Measurements from ENCODE around the gene ENTPD5.

ENTPD5 gene

DNA sequence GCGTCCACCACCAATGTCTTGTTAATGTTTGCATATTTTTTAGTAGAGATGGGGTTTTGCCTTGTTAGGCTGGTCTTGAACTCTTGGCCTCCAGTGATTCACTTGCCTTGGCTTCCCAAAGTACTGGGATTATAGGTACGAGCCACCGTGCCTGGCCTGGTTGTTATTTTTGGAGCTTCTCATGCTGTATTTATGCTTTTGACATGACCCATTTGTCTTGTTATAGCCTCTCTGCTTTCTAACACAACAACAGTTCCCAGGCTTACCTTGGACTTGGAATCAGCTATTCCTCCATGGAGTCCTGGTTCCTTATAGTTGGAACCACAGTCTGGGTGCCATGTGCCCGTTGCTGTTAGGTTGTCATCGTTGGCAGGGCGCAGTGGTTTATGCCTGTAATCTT lies 102.8 kb downstream of the ENTPD5 start:
- no peak overlapping the region for H3K4me3 ChIP-seq (ENCODE audit: low read length)
- DNase-seq (ENCODE audit: low read depth) = no peak
- TF ChIP-seq, protein P1, sequence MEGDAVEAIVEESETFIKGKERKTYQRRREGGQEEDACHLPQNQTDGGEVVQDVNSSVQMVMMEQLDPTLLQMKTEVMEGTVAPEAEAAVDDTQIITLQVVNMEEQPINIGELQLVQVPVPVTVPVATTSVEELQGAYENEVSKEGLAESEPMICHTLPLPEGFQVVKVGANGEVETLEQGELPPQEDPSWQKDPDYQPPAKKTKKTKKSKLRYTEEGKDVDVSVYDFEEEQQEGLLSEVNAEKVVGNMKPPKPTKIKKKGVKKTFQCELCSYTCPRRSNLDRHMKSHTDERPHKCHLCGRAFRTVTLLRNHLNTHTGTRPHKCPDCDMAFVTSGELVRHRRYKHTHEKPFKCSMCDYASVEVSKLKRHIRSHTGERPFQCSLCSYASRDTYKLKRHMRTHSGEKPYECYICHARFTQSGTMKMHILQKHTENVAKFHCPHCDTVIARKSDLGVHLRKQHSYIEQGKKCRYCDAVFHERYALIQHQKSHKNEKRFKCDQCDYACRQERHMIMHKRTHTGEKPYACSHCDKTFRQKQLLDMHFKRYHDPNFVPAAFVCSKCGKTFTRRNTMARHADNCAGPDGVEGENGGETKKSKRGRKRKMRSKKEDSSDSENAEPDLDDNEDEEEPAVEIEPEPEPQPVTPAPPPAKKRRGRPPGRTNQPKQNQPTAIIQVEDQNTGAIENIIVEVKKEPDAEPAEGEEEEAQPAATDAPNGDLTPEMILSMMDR (IDR thresholded peaks at IDR 0.05; ENCODE audit: insufficient read depth, low read depth, low read length, missing control alignments) = no peak

DNA sequence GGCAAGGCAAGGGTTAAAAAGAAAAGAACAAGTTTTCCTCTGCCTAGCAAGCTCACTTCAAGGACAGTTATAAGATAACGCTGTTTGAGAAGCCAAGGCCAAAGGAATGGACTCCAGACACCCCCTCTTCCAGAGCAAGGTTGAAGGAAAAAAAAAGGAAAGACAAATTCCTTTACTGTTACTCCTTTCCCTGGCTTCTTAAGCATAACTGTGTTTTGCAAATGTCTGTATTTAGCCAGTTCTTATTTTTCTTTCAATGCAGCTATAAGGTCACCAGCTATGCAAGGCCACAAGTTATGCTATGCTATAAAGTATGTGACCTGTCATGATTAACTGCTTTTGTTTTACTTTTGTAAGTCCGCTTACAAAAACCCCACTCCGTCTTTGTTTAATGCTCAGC lies 105.8 kb downstream of the ENTPD5 start:
- DNase-seq (ENCODE audit: low read depth) = no peak
- TF ChIP-seq, protein P1 (IDR thresholded peaks at IDR 0.05; ENCODE audit: insufficient read depth, low read depth, low read length, missing control alignments) = no peak
- no peak overlapping the region for H3K4me3 ChIP-seq (ENCODE audit: low read length)

DNA sequence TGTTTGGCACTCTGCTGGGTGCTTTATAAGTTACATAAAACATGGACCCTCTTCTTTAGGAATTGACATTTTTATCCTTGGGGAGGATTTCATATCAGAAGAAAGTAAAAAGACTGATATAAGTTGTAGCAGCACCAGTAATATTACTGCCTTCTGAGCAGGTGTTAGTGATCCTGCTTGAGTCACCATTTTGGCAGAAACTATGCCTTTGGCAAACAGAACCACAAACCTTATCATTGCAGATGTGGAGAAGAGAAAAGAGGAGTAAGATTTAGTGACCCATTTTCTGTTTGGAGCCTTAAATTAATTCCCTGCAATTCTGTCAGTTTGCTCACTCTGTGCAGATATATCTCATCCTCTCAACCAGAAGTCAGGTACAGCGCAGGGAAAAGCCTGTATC lies 109.4 kb downstream of the ENTPD5 start:
- no peak overlapping the region for H3K4me3 ChIP-seq (ENCODE audit: low read length)
- no peak for DNase-seq (ENCODE audit: low read depth)
- TF ChIP-seq, protein P1 (IDR thresholded peaks at IDR 0.05; ENCODE audit: insufficient read depth, low read depth, low read length, missing control alignments) = no peak

Data from epithelial cell of esophagus (primary cell).